IgD-negative memory B cell (primary cell): ENCODE measurements around the gene CTNNA1. TPM values are rescaled to one million over a fixed set of nuclear protein-coding genes. Genes with fewer than 3 reads are reported as not detected.
"Not testable (repeated sequence)": the region's sequence is repeated elsewhere in the genome, so short reads cannot be mapped to it uniquely, and the experiment has no call there.

Experiments used
- H3K27ac Mint-ChIP-seq, 3 donors: one replicate each; pipeline ENCODE4 v1.8.0; 2020 to 2022; ENCODE audit warnings: mild to moderate bottlenecking in 3 of 3, mixed read lengths in 3 of 3, moderate library complexity in 1 of 3
- H3K27me3 Mint-ChIP-seq: one replicate; pipeline ENCODE4 v1.8.0; 2021; ENCODE audit warnings: mixed read lengths
- H3K36me3 Mint-ChIP-seq: one replicate; pipeline ENCODE4 v1.8.0; 2020; ENCODE audit warnings: mild to moderate bottlenecking, mixed read lengths
- H3K4me1 Mint-ChIP-seq, 3 donors: one replicate each; pipeline ENCODE4 v1.8.0; 2020 to 2022; ENCODE audit warnings: mixed read lengths in 3 of 3, mild to moderate bottlenecking in 1 of 3
- H3K4me3 Mint-ChIP-seq, 4 donors: one replicate each; pipeline ENCODE4 v1.8.0; 2020 to 2022; ENCODE audit warnings: mild to moderate bottlenecking in 4 of 4, mixed read lengths in 4 of 4, moderate library complexity in 3 of 4
- H3K9me3 Mint-ChIP-seq, 3 donors: one replicate each; pipeline ENCODE4 v1.8.0; 2020 to 2021; ENCODE audit warnings: mixed read lengths in 3 of 3, mild to moderate bottlenecking in 1 of 3
- polyA plus RNA-seq: library from polyadenylated mRNA; unstranded; fragments of 300-500 nt; fragmentation: Illumina TruSeq; gene quantifications from one replicate; pipeline ENCODE4 v1.2.3, GENCODE V29; 2021

Gene CTNNA1
- polyA plus RNA-seq, 1 donor from 2014 or later: 21.4 TPM

- H3K27ac Mint-ChIP-seq, H3K36me3 Mint-ChIP-seq: not testable (repeated sequence)
Observed at GRCh38 chr5:138715931-138716432, 37.2 kb upstream of the CTNNA1 start.

GRCh38 chr5:138716456-138716924 is 36.7 kb upstream of the CTNNA1 start:
- Mint-ChIP-seq H3K9me3 (no peaks in the 10 kb centered on the region), H3K27me3 (peaks cover 2% of the 10 kb centered on the region), H3K36me3 (peaks cover 2% of the 10 kb centered on the region), H3K27ac (no peak overlapping the region), H3K4me3 (no peak overlapping the region), H3K4me1 (peaks cover 0 to 2% (median 0%) of the 10 kb centered on the region in 3 donors)

More at GRCh38 chr5:138715931-138716432, 37.2 kb upstream of the CTNNA1 start:
- H3K27me3 Mint-ChIP-seq, H3K4me3 Mint-ChIP-seq, H3K9me3 Mint-ChIP-seq, H3K4me1 Mint-ChIP-seq: not testable (repeated sequence)

GRCh38 chr5:138717399-138717798 is 35.8 kb upstream of the CTNNA1 start:
- no peaks in the 10 kb centered on the region for H3K9me3 Mint-ChIP-seq
- H3K4me1 Mint-ChIP-seq: peaks cover 0 to 2% (median 0%) of the 10 kb centered on the region in 3 donors
- no peak overlapping the region for H3K27ac Mint-ChIP-seq
- H3K4me3 Mint-ChIP-seq: no peak overlapping the region
- H3K27me3 Mint-ChIP-seq: peaks cover 2% of the 10 kb centered on the region
- H3K36me3 Mint-ChIP-seq: peaks cover 2% of the 10 kb centered on the region

- H3K36me3 Mint-ChIP-seq: peaks cover 2% of the 10 kb centered on the region
- peaks cover 1% of the 10 kb centered on the region for H3K27me3 Mint-ChIP-seq
- no peaks in the 10 kb centered on the region for H3K9me3 Mint-ChIP-seq
- peak overlapping the region in 1 of 3 donors; percentile 31 for H3K27ac Mint-ChIP-seq
- H3K4me1 Mint-ChIP-seq: no peaks in the 10 kb centered on the region
- no peak overlapping the region for H3K4me3 Mint-ChIP-seq
Observed at GRCh38 chr5:138719811-138720210, 33.4 kb upstream of the CTNNA1 start.

- Mint-ChIP-seq H3K4me1 (no peaks in the 10 kb centered on the region), H3K27me3 (peaks cover 1% of the 10 kb centered on the region), H3K36me3 (peaks cover 3% of the 10 kb centered on the region), H3K4me3 (no peak overlapping the region), H3K27ac (peak overlapping the region in 1 of 3 donors; percentile 50), H3K9me3 (no peaks in the 10 kb centered on the region)
Observed at GRCh38 chr5:138720840-138721239, 32.4 kb upstream of the CTNNA1 start.

GRCh38 chr5:138721979-138722378 is 31.2 kb upstream of the CTNNA1 start:
- Mint-ChIP-seq H3K9me3 (no peaks in the 10 kb centered on the region), H3K27ac (no peak overlapping the region)

GRCh38 chr5:138722544-138723177 is 30.6 kb upstream of the CTNNA1 start:
- Mint-ChIP-seq H3K27ac (no peak overlapping the region), H3K4me1 (peaks cover 0 to 5% (median 4%) of the 10 kb centered on the region in 3 donors), H3K4me3 (no peak overlapping the region), H3K9me3 (no peaks in the 10 kb centered on the region), H3K27me3 (peaks cover 1% of the 10 kb centered on the region), H3K36me3 (peaks cover 3% of the 10 kb centered on the region)

More at GRCh38 chr5:138721979-138722378, 31.2 kb upstream of the CTNNA1 start:
- H3K4me1 Mint-ChIP-seq: peaks cover 0 to under 1% (median 0%) of the 10 kb centered on the region in 3 donors
- H3K27me3 Mint-ChIP-seq: peaks cover 1% of the 10 kb centered on the region
- H3K36me3 Mint-ChIP-seq: peaks cover 3% of the 10 kb centered on the region
- no peak overlapping the region for H3K4me3 Mint-ChIP-seq

GRCh38 chr5:138724470-138725146 is 28.6 kb upstream of the CTNNA1 start:
- Mint-ChIP-seq H3K4me1 (peaks cover 0 to 5% (median 4%) of the 10 kb centered on the region in 3 donors), H3K27me3 (peaks cover 3% of the 10 kb centered on the region), H3K4me3 (no peak overlapping the region), H3K36me3 (peaks cover 2% of the 10 kb centered on the region), H3K27ac (no peak overlapping the region), H3K9me3 (no peaks in the 10 kb centered on the region)

- Mint-ChIP-seq H3K4me3 (no peak overlapping the region), H3K27me3 (peaks cover 3% of the 10 kb centered on the region), H3K36me3 (peaks cover 2% of the 10 kb centered on the region), H3K4me1 (peaks cover 0 to 5% (median 4%) of the 10 kb centered on the region in 3 donors), H3K27ac (peak overlapping the region in 1 of 3 donors; percentile 91), H3K9me3 (no peaks in the 10 kb centered on the region)
Observed at GRCh38 chr5:138725153-138725817, 27.9 kb upstream of the CTNNA1 start.

- Mint-ChIP-seq H3K27me3 (peaks cover 3% of the 10 kb centered on the region), H3K36me3 (peaks cover 2% of the 10 kb centered on the region), H3K4me3 (no peak overlapping the region), H3K27ac (peak overlapping the region in 1 of 3 donors; percentile 91), H3K9me3 (no peaks in the 10 kb centered on the region), H3K4me1 (peaks cover 0 to 5% (median 4%) of the 10 kb centered on the region in 3 donors)
Observed at GRCh38 chr5:138725818-138726416, 27.3 kb upstream of the CTNNA1 start.

- no peak overlapping the region for H3K27ac Mint-ChIP-seq
- no peaks in the 10 kb centered on the region for H3K9me3 Mint-ChIP-seq
- no peak overlapping the region for H3K4me3 Mint-ChIP-seq
- H3K27me3 Mint-ChIP-seq: peaks cover 3% of the 10 kb centered on the region
- H3K4me1 Mint-ChIP-seq: peaks cover 0 to 5% (median 4%) of the 10 kb centered on the region in 3 donors
- peaks cover 2% of the 10 kb centered on the region for H3K36me3 Mint-ChIP-seq
Observed at GRCh38 chr5:138726848-138727247, 26.4 kb upstream of the CTNNA1 start.

- H3K4me1 Mint-ChIP-seq, H3K9me3 Mint-ChIP-seq, H3K27ac Mint-ChIP-seq, H3K27me3 Mint-ChIP-seq, H3K4me3 Mint-ChIP-seq, H3K36me3 Mint-ChIP-seq: not testable (repeated sequence)
Observed at GRCh38 chr5:138730496-138730895, 22.7 kb upstream of the CTNNA1 start.

- Mint-ChIP-seq H3K27me3 (peaks cover 1% of the 10 kb centered on the region), H3K9me3 (peaks cover 0 to 1% (median 0%) of the 10 kb centered on the region in 3 donors), H3K36me3 (no peaks in the 10 kb centered on the region), H3K4me1 (peaks cover 0 to 4% (median 0%) of the 10 kb centered on the region in 3 donors), H3K27ac (no peak overlapping the region), H3K4me3 (no peak overlapping the region)
Observed at GRCh38 chr5:138732466-138732865, 20.8 kb upstream of the CTNNA1 start.

- Mint-ChIP-seq H3K4me1 (peaks cover 0 to 2% (median 0%) of the 10 kb centered on the region in 3 donors), H3K4me3 (no peak overlapping the region), H3K9me3 (peaks cover 0 to 1% (median 0%) of the 10 kb centered on the region in 3 donors), H3K27ac (no peak overlapping the region), H3K27me3 (peaks cover 1% of the 10 kb centered on the region), H3K36me3 (no peaks in the 10 kb centered on the region)
Observed at GRCh38 chr5:138732933-138733332, 20.3 kb upstream of the CTNNA1 start.

GRCh38 chr5:138733509-138733908 is 19.7 kb upstream of the CTNNA1 start:
- H3K27ac Mint-ChIP-seq: peak overlapping the region in 1 of 3 donors; percentile 12
- H3K27me3 Mint-ChIP-seq: peaks cover 1% of the 10 kb centered on the region
- no peak overlapping the region for H3K4me3 Mint-ChIP-seq
- peaks cover 0 to 1% (median 0%) of the 10 kb centered on the region in 3 donors for H3K9me3 Mint-ChIP-seq
- peaks cover 0 to 2% (median 0%) of the 10 kb centered on the region in 3 donors for H3K4me1 Mint-ChIP-seq
- no peaks in the 10 kb centered on the region for H3K36me3 Mint-ChIP-seq
